HG03354 (cell line): ENCODE results near the gene HOXA5.

Experiments
- ATAC-seq: cut with Tn5 transposase; IDR thresholded peaks from one replicate; pipeline ENCODE4 v1.9.1; 2021; ENCODE audit warnings: mild to moderate bottlenecking; ENCODE audit not compliant: unreplicated experiment, poor library complexity, severe bottlenecking

Gene HOXA5

GRCh38 chr7:27150568-27151340 lies 7.3 kb upstream of the HOXA5 start:
- ATAC-seq, result peak; percentile 80

DNA sequence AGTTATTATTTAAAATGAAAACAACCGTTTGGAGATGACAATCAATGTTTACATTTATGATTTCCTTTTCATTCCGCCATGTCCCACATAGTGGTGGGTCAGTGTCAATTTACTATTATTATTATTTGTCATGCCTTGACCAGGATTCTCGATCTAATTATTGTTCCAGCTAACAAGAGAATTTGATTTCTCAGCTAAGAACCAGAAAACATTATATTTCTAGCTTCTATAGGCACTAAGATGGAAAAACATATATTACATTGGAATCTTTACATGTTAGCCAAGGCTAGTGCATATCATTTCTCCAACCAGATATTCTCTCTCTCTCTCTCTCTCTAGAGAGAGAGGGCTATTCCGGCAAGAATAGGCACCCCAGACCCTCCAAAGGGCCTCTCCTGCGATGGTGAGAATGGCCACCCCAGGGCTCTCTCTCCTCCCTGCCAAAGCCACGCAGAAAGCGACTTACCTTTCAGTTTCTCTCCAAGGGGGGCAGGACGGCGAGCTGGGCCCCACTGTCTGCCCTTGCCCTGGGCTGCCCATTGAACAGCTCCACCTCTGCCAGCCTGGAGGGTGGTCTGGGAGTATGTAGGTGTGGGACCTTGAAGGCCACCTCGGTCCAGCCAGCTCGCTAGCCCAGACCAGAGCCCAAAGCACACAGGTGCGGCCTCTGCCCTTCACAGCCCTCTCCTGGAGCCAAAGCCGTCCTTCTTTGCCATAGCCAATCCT lies 6.5 kb upstream of the HOXA5 start:
- no peak for ATAC-seq

DNA sequence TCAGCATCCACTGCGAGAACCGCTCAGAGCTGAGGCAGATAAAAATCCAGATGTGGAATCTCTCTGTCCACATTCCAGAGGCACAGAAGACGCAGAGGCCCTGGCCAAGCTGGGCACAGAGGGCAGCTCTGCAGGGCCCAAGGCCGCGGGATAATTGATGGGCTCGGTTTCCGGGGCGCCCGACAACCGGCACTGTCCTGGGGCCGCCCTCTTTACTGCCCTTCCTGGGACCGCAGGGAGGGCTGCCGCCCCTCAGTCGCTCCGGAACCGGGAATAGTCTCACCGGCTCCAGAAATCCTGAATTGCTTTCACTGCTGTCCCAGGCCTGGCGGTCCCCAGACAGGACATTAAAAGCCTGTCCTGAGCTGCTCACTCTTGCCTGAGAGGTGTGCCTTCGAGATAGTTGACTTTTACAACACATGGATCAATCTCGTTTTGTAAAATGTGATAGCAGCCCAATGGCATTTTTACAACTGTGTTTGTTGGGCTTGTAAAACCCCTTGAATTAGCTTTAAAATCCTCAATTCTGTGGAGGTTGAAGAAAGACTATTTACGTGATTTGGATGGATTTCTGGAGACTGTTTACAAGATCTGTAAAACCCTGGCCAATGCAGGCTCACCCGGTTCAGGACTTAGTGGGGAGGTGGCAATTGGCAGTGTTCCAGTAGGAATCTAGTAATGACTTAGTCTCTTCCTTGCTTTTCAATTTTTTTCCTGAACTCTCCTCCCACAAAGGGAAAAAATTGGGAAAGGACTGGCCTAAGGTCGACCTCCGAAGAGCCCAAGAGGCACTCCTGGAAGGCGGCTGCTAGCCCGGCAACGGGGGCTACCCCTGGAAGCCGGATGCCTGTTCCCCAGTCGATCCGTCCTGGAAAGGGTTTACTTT lies 5.5 kb upstream of the HOXA5 start:
- ATAC-seq, result no peak

DNA sequence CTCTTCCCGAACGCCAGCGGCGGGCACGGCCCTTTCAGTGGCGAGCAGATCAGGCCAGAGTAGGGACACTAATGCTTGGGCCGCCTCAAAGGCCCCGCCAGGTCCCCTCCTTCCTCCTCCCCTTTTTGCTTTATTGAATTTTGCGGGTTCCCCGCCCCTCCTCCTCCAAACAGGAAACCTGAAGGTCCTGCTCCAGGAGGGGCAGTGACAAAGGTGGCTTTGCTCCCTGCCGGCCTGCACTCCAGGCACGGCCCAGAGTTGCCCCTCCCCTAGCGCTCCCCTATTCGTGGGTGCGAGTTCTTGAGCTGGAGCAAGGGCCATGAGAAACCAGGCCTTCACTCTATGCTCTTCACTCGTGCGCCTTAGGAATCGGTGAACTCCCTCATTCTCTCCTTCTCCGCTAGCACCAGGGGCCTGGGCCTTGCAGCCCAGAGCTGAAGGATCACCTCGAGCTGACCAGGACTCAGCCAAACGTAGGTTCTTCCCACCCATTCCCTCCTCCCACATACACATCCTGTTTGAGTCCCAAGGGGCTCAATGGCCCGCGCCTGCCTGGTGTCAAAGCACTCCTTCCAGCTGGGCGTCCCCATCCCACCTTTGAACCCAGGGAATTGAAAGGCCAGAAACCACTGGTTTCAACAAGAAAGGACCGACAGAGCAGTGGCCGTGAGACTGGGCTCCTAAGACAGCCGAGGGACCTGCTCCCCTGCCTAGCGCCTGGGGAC lies 4.7 kb upstream of the HOXA5 start:
- ATAC-seq, result no peak

GRCh38 chr7:27147199-27148030 lies 3.9 kb upstream of the HOXA5 start, which contains the start of gene HOXA6:
TSS of gene HOXA6 (minus strand) at chr7:27147774. CDS start at chr7:27147749, 25 bp downstream.
- ATAC-seq, result no peak

GRCh38 chr7:27146491-27147198 lies 3.2 kb upstream of the HOXA5 start:
- ATAC-seq, result no peak

GRCh38 chr7:27145914-27146412 lies 2.5 kb upstream of the HOXA5 start:
- ATAC-seq, result no peak

- ATAC-seq, result no peak
Measured at GRCh38 chr7:27145165-27145913, 1.9 kb upstream of the HOXA5 start.

GRCh38 chr7:27144781-27145164 lies 1.3 kb upstream of the HOXA5 start:
- no peak for ATAC-seq

GRCh38 chr7:27143950-27144780 lies 684 bp upstream of the HOXA5 start:
- ATAC-seq, result no peak

- no peak for ATAC-seq
Measured at GRCh38 chr7:27142580-27143022, 880 bp downstream of the HOXA5 start.

GRCh38 chr7:27141923-27142579 lies 1.4 kb downstream of the HOXA5 start:
- ATAC-seq, result no peak

DNA sequence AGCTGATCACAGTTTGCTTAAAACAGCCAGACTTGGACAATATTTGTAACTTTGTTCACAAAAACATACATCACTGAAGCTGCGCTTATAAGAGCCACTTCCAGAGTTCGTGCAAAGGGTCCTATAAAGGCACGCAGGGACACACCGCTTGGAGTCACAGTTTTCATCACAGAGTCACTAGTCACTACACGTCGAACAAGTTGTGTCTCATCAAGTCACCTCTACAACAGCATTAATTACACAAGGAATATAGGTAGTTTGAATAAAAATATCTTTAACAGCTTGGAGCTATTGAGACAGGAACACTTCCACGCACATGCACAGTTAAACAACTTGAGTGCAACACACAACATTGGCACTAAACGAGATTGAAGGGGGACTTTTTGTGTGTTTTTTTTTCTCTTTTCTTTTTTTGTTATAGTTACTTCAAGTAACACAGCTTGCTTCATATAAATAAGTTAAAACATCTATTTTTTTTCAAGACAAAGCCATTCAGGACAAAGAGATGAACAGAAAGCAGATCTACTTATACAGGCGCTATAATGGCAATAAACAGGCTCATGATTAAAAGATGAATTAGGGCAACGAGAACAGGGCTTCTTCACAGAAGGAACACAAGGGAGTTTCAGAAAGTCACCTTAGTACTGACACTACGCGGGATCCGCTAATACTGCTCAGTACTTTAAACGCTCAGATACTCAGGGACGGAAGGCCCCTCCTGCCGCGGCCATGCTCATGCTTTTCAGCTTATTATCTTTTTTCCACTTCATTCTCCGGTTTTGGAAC lies 2.2 kb downstream of the HOXA5 start:
- ATAC-seq, result no peak

- no peak for ATAC-seq
Measured at GRCh38 chr7:27140126-27140857, 3.2 kb downstream of the HOXA5 start.
